Astrocyte (in vitro differentiated cells and primary cell): ENCODE data around the gene SCAPER.

Experiments used
- EZH2 ChIP-seq: IDR thresholded peaks from 2 replicates; pipeline ENCODE4 v1.6.1; 2012; ENCODE audit warnings: mild to moderate bottlenecking, low read length, inconsistent platforms; ENCODE audit not compliant: insufficient read depth
- TF ChIP-seq, protein P1 (sequence below): IDR thresholded peaks from 2 replicates; pipeline ENCODE4 v1.5.1; 2011; ENCODE audit warnings: low read depth, mild to moderate bottlenecking, inconsistent platforms, low read length, moderate library complexity; ENCODE audit not compliant: insufficient read depth

DNA sequence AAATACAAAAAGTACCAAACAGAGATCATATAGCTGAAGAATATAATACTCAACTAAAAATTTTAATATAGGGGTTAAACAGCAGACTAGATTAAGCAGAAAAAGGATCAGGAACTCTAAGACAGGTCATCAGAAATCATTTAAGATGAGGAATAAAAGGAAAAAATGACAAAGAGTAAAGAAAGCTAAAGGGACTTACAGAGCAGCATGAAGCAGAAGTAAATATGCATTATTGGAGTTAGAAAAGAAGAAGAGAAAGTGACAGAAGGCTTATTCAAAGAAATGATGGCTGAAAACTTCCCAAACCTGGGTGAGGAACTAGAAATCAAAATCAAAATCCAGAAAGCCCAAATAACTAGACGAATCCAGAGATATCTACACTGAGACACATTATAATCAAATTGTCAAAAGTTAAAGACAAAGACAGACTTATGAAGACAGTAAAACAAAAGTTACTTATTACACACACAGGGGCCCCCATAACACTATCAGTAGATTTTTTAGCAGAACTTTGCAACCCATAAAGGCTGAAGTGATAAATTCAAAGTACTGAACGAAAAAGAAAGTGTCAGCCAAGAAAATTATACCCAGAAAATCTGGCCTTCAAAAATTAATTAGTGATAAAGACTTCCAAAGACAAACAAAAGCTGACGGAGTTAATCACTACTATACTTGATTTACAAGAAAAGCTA, 95.6 kb downstream of the SCAPER start:
- TF ChIP-seq, protein P1, sequence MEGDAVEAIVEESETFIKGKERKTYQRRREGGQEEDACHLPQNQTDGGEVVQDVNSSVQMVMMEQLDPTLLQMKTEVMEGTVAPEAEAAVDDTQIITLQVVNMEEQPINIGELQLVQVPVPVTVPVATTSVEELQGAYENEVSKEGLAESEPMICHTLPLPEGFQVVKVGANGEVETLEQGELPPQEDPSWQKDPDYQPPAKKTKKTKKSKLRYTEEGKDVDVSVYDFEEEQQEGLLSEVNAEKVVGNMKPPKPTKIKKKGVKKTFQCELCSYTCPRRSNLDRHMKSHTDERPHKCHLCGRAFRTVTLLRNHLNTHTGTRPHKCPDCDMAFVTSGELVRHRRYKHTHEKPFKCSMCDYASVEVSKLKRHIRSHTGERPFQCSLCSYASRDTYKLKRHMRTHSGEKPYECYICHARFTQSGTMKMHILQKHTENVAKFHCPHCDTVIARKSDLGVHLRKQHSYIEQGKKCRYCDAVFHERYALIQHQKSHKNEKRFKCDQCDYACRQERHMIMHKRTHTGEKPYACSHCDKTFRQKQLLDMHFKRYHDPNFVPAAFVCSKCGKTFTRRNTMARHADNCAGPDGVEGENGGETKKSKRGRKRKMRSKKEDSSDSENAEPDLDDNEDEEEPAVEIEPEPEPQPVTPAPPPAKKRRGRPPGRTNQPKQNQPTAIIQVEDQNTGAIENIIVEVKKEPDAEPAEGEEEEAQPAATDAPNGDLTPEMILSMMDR: no peak
- no peak for TF ChIP-seq EZH2
